AG04450 (cell line): Measurements from ENCODE around the gene RAB11FIP2. TPM values are rescaled to one million over a fixed set of nuclear protein-coding genes. Genes with fewer than 3 reads are reported as not detected.
A peak's percentile ranks its signal among the peaks of the same experiment; 100 is the strongest.

ENCODE experiments used
- CTCF ChIA-PET: fragments of 300-600, 350-600 bp; formaldehyde crosslinking; extraction: SDS; loops from one replicate; lab custom pipeline; 2022; ENCODE audit warnings: antibody characterized with exemption, inconsistent platforms; lab: Charles Lee
- POLR2A ChIA-PET: fragments of 350-600 bp; formaldehyde crosslinking; extraction: SDS; loops from one replicate; lab custom pipeline; 2021; ENCODE audit warnings: antibody characterized with exemption, inconsistent platforms; lab: Yijun Ruan, JAX
- DNase-seq: peaks from one replicate; pipeline ENCODE4 v3.0.0-alpha.2; 2011; ENCODE audit warnings: low read depth, low spot score
- H3K27ac ChIP-seq: one replicate; pipeline ENCODE4 v1.5.1; 2012; ENCODE audit warnings: low read depth, low read length, control low read depth
- H3K27me3 ChIP-seq: one replicate; pipeline ENCODE4 v1.6.0; 2012; ENCODE audit warnings: low read length; ENCODE audit not compliant: control insufficient read depth, insufficient read depth
- H3K4me3 ChIP-seq: 2 replicates; pipeline ENCODE4 v1.5.1; 2011; ENCODE audit warnings: mild to moderate bottlenecking, low read depth, low read length, control low read depth
- H3K9me3 ChIP-seq: 2 replicates; pipeline ENCODE4 v1.5.1; 2012; ENCODE audit warnings: low read length; ENCODE audit not compliant: control insufficient read depth, insufficient read depth
- polyA plus RNA-seq: library from polyadenylated mRNA; depleted of rRNA; stranded (reverse); fragments of >200 nt; gene quantifications from 2 replicates; pipeline ENCODE4 v1.2.3, GENCODE V29; 2011
- TF ChIP-seq, protein P1 (sequence below): IDR thresholded peaks from 2 replicates; pipeline ENCODE4 v1.5.1; 2011; ENCODE audit warnings: low read depth, low read length, control low read depth, inconsistent platforms

Gene RAB11FIP2
- polyA plus RNA-seq, 1 experiment, result 10.4 TPM

DNA sequence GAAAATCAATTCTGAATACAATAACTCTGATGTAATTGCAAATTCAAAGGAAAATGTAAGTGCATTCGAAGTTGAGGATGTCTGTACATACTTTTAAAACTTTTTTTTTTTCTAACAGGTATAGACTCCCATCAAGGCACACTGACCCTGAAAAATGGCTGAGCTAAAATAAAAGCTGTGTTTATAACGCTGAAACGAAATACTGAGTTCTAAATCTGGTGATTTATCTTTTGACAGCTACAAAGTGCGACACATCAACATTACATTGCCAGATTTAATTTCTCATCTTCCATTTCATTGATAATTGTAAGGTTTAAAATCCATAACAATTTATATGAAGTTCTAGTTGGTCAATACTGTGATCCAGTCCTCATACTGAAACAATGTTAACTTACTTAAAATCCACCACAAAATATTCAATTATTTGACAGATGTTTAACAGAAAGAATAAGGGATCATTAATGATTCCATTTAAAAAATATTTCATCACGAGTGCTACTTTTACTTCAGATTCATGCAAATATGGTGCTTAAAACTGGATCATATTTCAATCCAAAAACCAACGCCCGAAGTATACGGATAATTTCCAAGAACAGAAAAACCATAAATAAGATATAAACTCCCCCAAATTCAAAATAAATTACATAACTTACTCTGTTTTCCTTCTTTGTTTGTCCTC, 1.4 kb downstream of the RAB11FIP2 start:
- CTCF ChIA-PET, result interaction anchor here (0.7 to 1.0 kb wide), 2 partner anchors 51 to 185 kb away, joined by 3 read pairs; no protein-coding TSS in a partner anchor
- no peak overlapping the region for H3K27ac ChIP-seq

DNA sequence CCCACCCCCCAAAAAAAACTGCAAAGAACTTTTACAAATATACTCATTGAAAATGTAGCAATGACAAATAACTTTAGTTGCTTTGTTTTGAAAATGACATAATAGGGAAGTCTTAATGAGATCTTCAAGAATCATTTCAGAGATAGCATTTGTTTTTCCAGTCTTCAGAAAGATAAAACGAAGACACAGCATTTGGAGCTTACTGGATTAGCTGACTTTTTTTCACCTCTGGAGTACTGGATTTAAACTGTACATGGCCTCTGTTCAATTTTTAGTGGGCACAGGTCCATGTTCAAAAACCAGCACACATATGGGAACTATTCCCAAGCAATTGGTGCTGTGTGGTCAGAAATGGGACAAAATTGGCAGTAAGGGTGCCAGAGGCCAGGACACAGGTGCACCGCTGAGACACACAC, 3.9 kb downstream of the RAB11FIP2 start:
- Histone ChIP-seq H3K9me3 (no peaks in the 10 kb centered on the region), H3K27ac (no peak overlapping the region), H3K27me3 (no peaks in the 10 kb centered on the region), H3K4me3 (no peak overlapping the region)
- DNase-seq, result no peak
- CTCF ChIA-PET, result no interaction called here
- POLR2A ChIA-PET, result no interaction called here
- TF ChIP-seq, protein P1, sequence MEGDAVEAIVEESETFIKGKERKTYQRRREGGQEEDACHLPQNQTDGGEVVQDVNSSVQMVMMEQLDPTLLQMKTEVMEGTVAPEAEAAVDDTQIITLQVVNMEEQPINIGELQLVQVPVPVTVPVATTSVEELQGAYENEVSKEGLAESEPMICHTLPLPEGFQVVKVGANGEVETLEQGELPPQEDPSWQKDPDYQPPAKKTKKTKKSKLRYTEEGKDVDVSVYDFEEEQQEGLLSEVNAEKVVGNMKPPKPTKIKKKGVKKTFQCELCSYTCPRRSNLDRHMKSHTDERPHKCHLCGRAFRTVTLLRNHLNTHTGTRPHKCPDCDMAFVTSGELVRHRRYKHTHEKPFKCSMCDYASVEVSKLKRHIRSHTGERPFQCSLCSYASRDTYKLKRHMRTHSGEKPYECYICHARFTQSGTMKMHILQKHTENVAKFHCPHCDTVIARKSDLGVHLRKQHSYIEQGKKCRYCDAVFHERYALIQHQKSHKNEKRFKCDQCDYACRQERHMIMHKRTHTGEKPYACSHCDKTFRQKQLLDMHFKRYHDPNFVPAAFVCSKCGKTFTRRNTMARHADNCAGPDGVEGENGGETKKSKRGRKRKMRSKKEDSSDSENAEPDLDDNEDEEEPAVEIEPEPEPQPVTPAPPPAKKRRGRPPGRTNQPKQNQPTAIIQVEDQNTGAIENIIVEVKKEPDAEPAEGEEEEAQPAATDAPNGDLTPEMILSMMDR, result no peak

More for the DNA sequence above, 1.4 kb downstream of the RAB11FIP2 start:
- Histone ChIP-seq H3K9me3 (no peaks in the 10 kb centered on the region), H3K27me3 (no peaks in the 10 kb centered on the region), H3K4me3 (peak overlapping the region; percentile 75)
- POLR2A ChIA-PET, result no interaction called here
- no peak for DNase-seq
- TF ChIP-seq, protein P1, result no peak

DNA sequence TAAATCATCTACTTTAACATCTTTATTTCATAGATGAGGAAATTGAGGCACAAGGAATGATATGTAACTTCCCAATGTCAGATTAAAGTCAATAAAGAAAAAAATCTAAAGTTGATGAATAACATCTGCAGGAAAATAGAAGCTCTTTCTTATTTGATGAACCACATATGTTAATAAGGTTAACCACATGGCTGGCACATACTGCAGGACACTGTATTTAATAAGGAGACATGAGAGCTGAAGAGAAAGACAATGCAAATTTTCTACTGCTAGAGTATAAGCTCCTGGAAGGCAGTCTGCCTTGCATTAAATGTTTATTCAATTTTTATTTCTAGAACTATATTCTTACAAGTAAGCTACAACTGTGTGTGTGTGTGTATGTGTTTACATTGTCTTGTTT, 4.4 kb downstream of the RAB11FIP2 start:
- Histone ChIP-seq H3K27ac (no peak overlapping the region), H3K9me3 (no peaks in the 10 kb centered on the region), H3K27me3 (no peaks in the 10 kb centered on the region), H3K4me3 (no peak overlapping the region)
- ChIA-PET CTCF (no interaction called here), POLR2A (no interaction called here)
- TF ChIP-seq, protein P1, result no peak
- no peak for DNase-seq

DNA sequence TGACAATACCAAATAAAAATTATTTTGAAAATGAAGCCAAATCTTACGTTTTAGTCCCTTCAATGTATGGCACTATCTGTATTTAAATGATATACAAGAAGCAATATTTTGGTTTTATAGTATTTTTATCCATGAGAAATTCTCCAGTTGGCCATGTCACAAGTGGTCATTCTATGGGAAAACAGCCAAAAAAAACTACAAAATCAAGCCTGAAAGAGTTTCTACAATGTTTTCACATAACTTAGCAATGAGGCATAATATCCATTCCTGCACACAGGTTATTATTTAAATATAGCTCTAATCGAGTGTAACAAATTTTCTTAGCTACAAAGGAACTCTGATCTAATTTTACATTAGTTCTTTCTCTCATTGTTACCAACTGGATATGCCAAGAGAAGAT, 5.4 kb downstream of the RAB11FIP2 start:
- ChIA-PET POLR2A (no interaction called here), CTCF (interaction anchor here (0.8 kb wide), 1 partner anchor 544 kb away, joined by 3 read pairs; no protein-coding TSS in a partner anchor)
- Histone ChIP-seq H3K27me3 (no peaks in the 10 kb centered on the region), H3K27ac (no peak overlapping the region), H3K4me3 (no peak overlapping the region), H3K9me3 (no peaks in the 10 kb centered on the region)
- TF ChIP-seq, protein P1, result no peak
- no peak for DNase-seq

DNA sequence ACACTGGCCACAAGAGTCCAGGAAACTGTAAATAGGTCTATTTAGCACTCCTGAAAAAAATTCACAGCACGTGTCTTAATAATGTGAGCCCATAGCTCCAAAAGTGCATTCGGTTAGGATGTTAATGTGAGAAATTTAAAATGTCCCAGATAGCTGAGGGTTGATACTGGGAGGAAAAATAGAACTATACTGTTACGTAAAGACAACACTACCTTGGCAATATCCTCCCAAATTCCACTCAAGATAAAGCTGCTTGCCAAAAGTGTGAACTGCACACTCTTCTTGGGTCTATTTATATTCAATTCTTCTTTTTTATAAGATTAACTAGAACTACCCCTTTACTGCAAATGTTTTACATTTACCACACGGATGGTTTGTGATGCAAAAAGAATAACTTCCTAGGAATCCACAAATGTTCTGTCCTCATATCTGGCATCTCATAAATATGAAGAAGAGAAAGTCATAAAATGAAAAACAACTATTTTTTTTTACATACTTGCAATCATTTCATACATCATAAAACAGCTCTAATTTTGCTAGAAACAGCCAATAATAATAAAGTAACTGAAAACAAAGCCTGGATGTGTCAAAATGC, 10.4 kb downstream of the RAB11FIP2 start:
- no peak for DNase-seq
- H3K4me3 ChIP-seq, result no peak overlapping the region
- no peaks in the 10 kb centered on the region for H3K27me3 ChIP-seq
- POLR2A ChIA-PET, result no interaction called here
- CTCF ChIA-PET, result interaction anchor here (1.1 kb wide), 1 partner anchor 204 kb away, joined by 3 read pairs; no protein-coding TSS in a partner anchor
- TF ChIP-seq, protein P1, result no peak
- H3K27ac ChIP-seq, result no peak overlapping the region
- H3K9me3 ChIP-seq, result no peaks in the 10 kb centered on the region
